Adrenal gland (tissue), 5 donors: ENCODE measurements around the gene RPGRIP1.

ENCODE experiments used
- CTCF ChIP-seq, 6 experiments: fragments of 450-650 bp in 4 of 6; fragments of 200-600 bp in 2 of 6; sonication (generic) in 1 of 6; IDR thresholded peaks; 1 replicate in 5 of 6; 2 replicates in 1 of 6; pipeline versions ENCODE4 v1.5.1 to v1.8.0; 2016 to 2021; ENCODE audit warnings: antibody characterized with exemption in 6 of 6, mild to moderate bottlenecking in 2 of 6, moderate library complexity in 1 of 6
- POLR2A ChIP-seq, 2 donors: fragments of 450-650 bp; IDR thresholded peaks; one replicate each; pipeline ENCODE4 v1.6.1; 2017; ENCODE audit warnings: antibody characterized with exemption in 2 of 2, mild to moderate bottlenecking in 2 of 2, moderate library complexity in 1 of 2
- donor health status: DM: no; HTN: no; CAD: no.

GRCh38 chr14:21240417-21240816, 39.5 kb upstream of the RPGRIP1 start:
- TF ChIP-seq CTCF (IDR thresholded peaks at IDR 0.05) (no peak), POLR2A (IDR thresholded peaks at IDR 0.05) (no peak)
